ENCODE results near the gene HAPLN1. TPM values are rescaled to one million over a fixed set of nuclear protein-coding genes. Genes with fewer than 3 reads are reported as not detected.
A peak's percentile ranks its signal among the peaks of the same experiment; 100 is the strongest.

The HAPLN1 gene
- polyA plus RNA-seq, 1 of the 3 experiments (the other 2 are of a cell fraction): 0.30 TPM

GRCh38 chr5:83726912-83727311 lies 6.3 kb upstream of the HAPLN1 start (continued):
- no peak for TF ChIP-seq RCOR1 (IDR thresholded peaks at IDR 0.05; ENCODE audit: low read length)
- peak; percentile 79; the same call in 1 of the 2 replicates for TF ChIP-seq TEAD4 (IDR thresholded peaks at IDR 0.05; ENCODE audit: borderline replicate concordance, insufficient read depth)
- peak; percentile 76 for TF ChIP-seq PBX3 (IDR thresholded peaks at IDR 0.05)
- TF ChIP-seq USF1 (IDR thresholded peaks at IDR 0.05; ENCODE audit: borderline replicate concordance, low read depth): no peak
- TF ChIP-seq GABPA (IDR thresholded peaks at IDR 0.05; ENCODE audit: low read depth): no peak
- TF ChIP-seq FOSL2 (IDR thresholded peaks at IDR 0.05; ENCODE audit: borderline replicate concordance, low read depth): no peak; the same call in 1 of the 2 replicates
- TF ChIP-seq USF2 (IDR thresholded peaks at IDR 0.05; ENCODE audit: borderline replicate concordance, low read depth, low read length): no peak
- TF ChIP-seq FOXM1 (IDR thresholded peaks at IDR 0.05; ENCODE audit: low read depth): 0 out of 2 replicates have a peak, but pooled peaks have one; percentile 22
- TF ChIP-seq SIN3A (IDR thresholded peaks at IDR 0.05; ENCODE audit: borderline replicate concordance, low read depth, low read length): no peak
- TF ChIP-seq ZBTB33 (IDR thresholded peaks at IDR 0.05; ENCODE audit: borderline replicate concordance, low read depth): no peak
- no peak for TF ChIP-seq GATA2 (CRISPR knock-in tag; IDR thresholded peaks at IDR 0.05)
- no peak for TF ChIP-seq MXI1 (IDR thresholded peaks at IDR 0.05; ENCODE audit: low read depth, low read length)
- no peak for TF ChIP-seq ELF1 (IDR thresholded peaks at IDR 0.05)
- no peak for TF ChIP-seq FOXJ3 (CRISPR knock-in tag; IDR thresholded peaks at IDR 0.05)

- Histone ChIP-seq H3K27ac (ENCODE audit: low read depth in 2 of 2, low read length in 1 of 2) (peak overlapping the region in 1 of 2 experiments; percentile 51; a peak in 1 of 4 replicates), H3F3A (replicated peaks; ENCODE audit: insufficient read depth) (no peaks in the 10 kb centered on the region), H3K4me2 (no peak overlapping the region), H3K4me1 (ENCODE audit: control insufficient read depth in 1 of 2, insufficient read depth in 2 of 2, low read depth in 1 of 2, low read length in 1 of 2) (peaks cover 9 to 12% of the 10 kb centered on the region in 2 experiments; a peak in 3 of 4 replicates), H3K27me3 (ENCODE audit: insufficient read depth) (no peaks in the 10 kb centered on the region), H3K4me3 (ENCODE audit: low read depth in 2 of 2, low read length in 1 of 2) (no peak overlapping the region), H3K79me2 (ENCODE audit: insufficient read depth) (no peaks in the 10 kb centered on the region), H3K9me2 (no peaks in the 10 kb centered on the region), H3K9ac (no peak overlapping the region), H3K36me3 (replicated peaks in 1 of 2; ENCODE audit: control insufficient read depth in 1 of 2, insufficient read depth in 2 of 2, low read length in 1 of 2) (no peaks in the 10 kb centered on the region), H3K9me3 (no peaks in the 10 kb centered on the region), H4K20me1 (ENCODE audit: insufficient read depth) (no peaks in the 10 kb centered on the region), H2AFZ (ENCODE audit: low read depth) (peak overlapping the region; percentile 57; the same call in 1 of the 2 replicates)
- POLR2A ChIA-PET: no interaction called here
- peak; percentile 10 for DNase-seq
- CTCF ChIA-PET: interaction anchor here (1.2 to 1.5 kb wide), 2 partner anchors 13 to 201 kb away, joined by 3 read pairs; no protein-coding TSS in a partner anchor
- no peak for TF ChIP-seq GATA2 (CRISPR knock-in tag; IDR thresholded peaks at IDR 0.05)
- TF ChIP-seq EP300 (IDR thresholded peaks at IDR 0.05; ENCODE audit: borderline replicate concordance in 1 of 2, low read depth in 1 of 2, low read length in 1 of 2): no peak
- no peak for TF ChIP-seq FOXM1 (IDR thresholded peaks at IDR 0.05; ENCODE audit: low read depth)
- TF ChIP-seq TCF12 (IDR thresholded peaks at IDR 0.05): peak; percentile 20; the same call in 1 of the 2 replicates
- TF ChIP-seq IRF3 (IDR thresholded peaks at IDR 0.05; ENCODE audit: low read depth, low read length): no peak
- no peak for TF ChIP-seq RXRA (IDR thresholded peaks at IDR 0.05; ENCODE audit: borderline replicate concordance, low read depth)
- TF ChIP-seq SIN3A (IDR thresholded peaks at IDR 0.05; ENCODE audit: borderline replicate concordance, low read depth, low read length): no peak
- TF ChIP-seq RCOR1 (IDR thresholded peaks at IDR 0.05; ENCODE audit: low read length): peak; percentile 51; the same call in 1 of the 2 replicates
- no peak for TF ChIP-seq ELF1 (IDR thresholded peaks at IDR 0.05)
- no peak for TF ChIP-seq USF2 (IDR thresholded peaks at IDR 0.05; ENCODE audit: borderline replicate concordance, low read depth, low read length)
- TF ChIP-seq RAD21 (IDR thresholded peaks at IDR 0.05; ENCODE audit: low read length): 0 out of 2 replicates have a peak, but pooled peaks have one; percentile 4
- TF ChIP-seq FOXJ3 (CRISPR knock-in tag; IDR thresholded peaks at IDR 0.05): no peak
- WGBS (ENCODE audit: low lambda C conversion rate): 31% methylated on average over 2 of the region's 2 CpGs
Measured at GRCh38 chr5:83724935-83725334, 4.3 kb upstream of the HAPLN1 start.

All from SK-N-SH (cell line).